Measurements from ENCODE around the gene PARP12. TPM values are rescaled to one million over a fixed set of nuclear protein-coding genes. Genes with fewer than 3 reads are reported as not detected.
A peak's percentile ranks its signal among the peaks of the same experiment; 100 is the strongest.

The PARP12 gene
- total RNA-seq, 1 donor from 2014 or later = 3.4 TPM

GRCh38 chr7:140049339-140050024 lies 13.3 kb downstream of the PARP12 start:
- no peaks in the 10 kb centered on the region for H3K36me3 Mint-ChIP-seq (ENCODE audit: insufficient read depth)
- DNase-seq (ENCODE audit: low spot score, unreplicated experiment) = no peak
- H3K4me1 Mint-ChIP-seq (ENCODE audit: low read depth) = peaks cover 32% of the 10 kb centered on the region
- peak overlapping the region; percentile 71 for H3K27ac Mint-ChIP-seq
- H3K27me3 Mint-ChIP-seq = peaks cover 7% of the 10 kb centered on the region
- H3K9me3 Mint-ChIP-seq (ENCODE audit: low read depth) = no peaks in the 10 kb centered on the region
- no peak overlapping the region for H3K4me3 Mint-ChIP-seq (ENCODE audit: low read depth)
- TF ChIP-seq, protein P1, sequence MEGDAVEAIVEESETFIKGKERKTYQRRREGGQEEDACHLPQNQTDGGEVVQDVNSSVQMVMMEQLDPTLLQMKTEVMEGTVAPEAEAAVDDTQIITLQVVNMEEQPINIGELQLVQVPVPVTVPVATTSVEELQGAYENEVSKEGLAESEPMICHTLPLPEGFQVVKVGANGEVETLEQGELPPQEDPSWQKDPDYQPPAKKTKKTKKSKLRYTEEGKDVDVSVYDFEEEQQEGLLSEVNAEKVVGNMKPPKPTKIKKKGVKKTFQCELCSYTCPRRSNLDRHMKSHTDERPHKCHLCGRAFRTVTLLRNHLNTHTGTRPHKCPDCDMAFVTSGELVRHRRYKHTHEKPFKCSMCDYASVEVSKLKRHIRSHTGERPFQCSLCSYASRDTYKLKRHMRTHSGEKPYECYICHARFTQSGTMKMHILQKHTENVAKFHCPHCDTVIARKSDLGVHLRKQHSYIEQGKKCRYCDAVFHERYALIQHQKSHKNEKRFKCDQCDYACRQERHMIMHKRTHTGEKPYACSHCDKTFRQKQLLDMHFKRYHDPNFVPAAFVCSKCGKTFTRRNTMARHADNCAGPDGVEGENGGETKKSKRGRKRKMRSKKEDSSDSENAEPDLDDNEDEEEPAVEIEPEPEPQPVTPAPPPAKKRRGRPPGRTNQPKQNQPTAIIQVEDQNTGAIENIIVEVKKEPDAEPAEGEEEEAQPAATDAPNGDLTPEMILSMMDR (IDR thresholded peaks at IDR 0.05; ENCODE audit: unreplicated experiment) = no peak

DNA sequence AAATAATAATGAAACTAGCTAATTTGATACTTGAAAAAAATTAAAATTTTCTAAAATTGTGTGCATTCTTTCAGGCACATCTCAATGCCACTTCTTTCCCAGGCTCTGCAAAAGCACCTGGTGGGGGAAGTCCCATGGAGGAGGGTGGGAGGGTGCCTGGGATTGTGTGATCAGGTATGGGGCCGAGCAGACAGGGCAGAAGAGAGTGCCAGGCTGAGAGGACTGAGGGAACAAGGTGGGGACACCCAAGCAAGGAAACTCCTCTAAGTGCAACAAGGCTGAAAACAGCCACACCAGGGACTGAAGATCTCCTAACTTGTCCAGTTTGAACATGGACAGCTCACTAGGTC lies 13.8 kb downstream of the PARP12 start:
- peak overlapping the region; percentile 71 for H3K27ac Mint-ChIP-seq
- H3K27me3 Mint-ChIP-seq = peaks cover 7% of the 10 kb centered on the region
- DNase-seq (ENCODE audit: low spot score, unreplicated experiment) = no peak
- no peak overlapping the region for H3K4me3 Mint-ChIP-seq (ENCODE audit: low read depth)
- no peaks in the 10 kb centered on the region for H3K36me3 Mint-ChIP-seq (ENCODE audit: insufficient read depth)
- TF ChIP-seq, protein P1 (IDR thresholded peaks at IDR 0.05; ENCODE audit: unreplicated experiment) = no peak
- H3K9me3 Mint-ChIP-seq (ENCODE audit: low read depth) = no peaks in the 10 kb centered on the region
- peaks cover 32% of the 10 kb centered on the region for H3K4me1 Mint-ChIP-seq (ENCODE audit: low read depth)

- Mint-ChIP-seq H3K4me1 (ENCODE audit: low read depth) (peaks cover 30% of the 10 kb centered on the region), H3K9me3 (ENCODE audit: low read depth) (no peaks in the 10 kb centered on the region), H3K27me3 (peaks cover 7% of the 10 kb centered on the region), H3K4me3 (ENCODE audit: low read depth) (no peak overlapping the region), H3K27ac (no peak overlapping the region), H3K36me3 (ENCODE audit: insufficient read depth) (no peaks in the 10 kb centered on the region)
- no peak for DNase-seq (ENCODE audit: low spot score, unreplicated experiment)
- TF ChIP-seq, protein P1 (IDR thresholded peaks at IDR 0.05; ENCODE audit: unreplicated experiment) = no peak
Observed at GRCh38 chr7:140048138-140048537, 14.6 kb downstream of the PARP12 start.

DNA sequence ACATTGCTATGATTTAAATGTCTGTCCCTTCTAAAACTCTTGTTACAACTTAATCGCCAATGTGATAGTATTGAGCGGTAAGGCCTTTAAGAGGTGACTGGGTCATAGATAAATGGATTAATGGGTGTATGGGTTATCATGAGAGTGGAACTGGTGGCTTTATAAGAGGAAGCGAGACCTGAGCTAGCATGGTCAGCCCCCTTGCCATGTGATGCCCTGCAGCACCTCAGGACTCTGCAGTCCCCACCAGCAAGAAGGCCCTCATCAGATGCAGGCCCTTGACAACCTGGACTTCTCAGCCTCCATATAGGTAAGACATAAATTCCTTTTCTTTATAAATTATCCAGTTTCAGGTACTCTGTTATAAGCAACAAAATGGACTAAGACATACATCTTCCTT lies 15.6 kb downstream of the PARP12 start:
- no peak overlapping the region for H3K27ac Mint-ChIP-seq

DNA sequence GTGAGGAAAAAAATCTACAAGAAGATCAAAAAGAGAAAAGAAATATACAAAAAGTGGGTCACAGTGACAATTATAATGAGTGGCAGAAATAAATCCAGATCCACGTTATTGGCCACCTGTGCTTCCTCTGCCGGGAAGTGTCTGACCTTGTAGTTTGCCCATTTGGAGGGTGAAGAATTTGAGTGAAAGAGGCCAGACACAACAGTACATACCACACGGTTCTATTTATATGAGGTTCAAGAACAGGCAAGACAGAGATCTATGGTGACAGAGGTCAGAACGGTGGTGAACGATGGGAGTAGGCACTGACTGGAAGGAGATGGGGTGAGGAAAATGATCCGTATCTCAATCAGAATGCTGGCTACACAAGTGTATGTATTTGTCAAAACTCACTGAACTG lies 17.1 kb downstream of the PARP12 start:
- H3K9me3 Mint-ChIP-seq (ENCODE audit: low read depth) = no peaks in the 10 kb centered on the region
- TF ChIP-seq, protein P1 (IDR thresholded peaks at IDR 0.05; ENCODE audit: unreplicated experiment) = no peak

More for the DNA sequence above, 15.6 kb downstream of the PARP12 start:
- H3K4me1 Mint-ChIP-seq (ENCODE audit: low read depth) = peaks cover 30% of the 10 kb centered on the region
- H3K9me3 Mint-ChIP-seq (ENCODE audit: low read depth) = no peaks in the 10 kb centered on the region
- H3K36me3 Mint-ChIP-seq (ENCODE audit: insufficient read depth) = no peaks in the 10 kb centered on the region
- no peak overlapping the region for H3K4me3 Mint-ChIP-seq (ENCODE audit: low read depth)
- TF ChIP-seq, protein P1 (IDR thresholded peaks at IDR 0.05; ENCODE audit: unreplicated experiment) = no peak
- peaks cover 4% of the 10 kb centered on the region for H3K27me3 Mint-ChIP-seq
- no peak for DNase-seq (ENCODE audit: low spot score, unreplicated experiment)

More for the DNA sequence above, 17.1 kb downstream of the PARP12 start:
- Mint-ChIP-seq H3K27ac (no peak overlapping the region), H3K27me3 (peaks cover 12% of the 10 kb centered on the region), H3K4me1 (ENCODE audit: low read depth) (peaks cover 30% of the 10 kb centered on the region), H3K36me3 (ENCODE audit: insufficient read depth) (no peaks in the 10 kb centered on the region), H3K4me3 (ENCODE audit: low read depth) (no peak overlapping the region)
- no peak for DNase-seq (ENCODE audit: low spot score, unreplicated experiment)
